ENCODE measurements around the gene ABHD1. TPM values are rescaled to one million over a fixed set of nuclear protein-coding genes. Genes with fewer than 3 reads are reported as not detected.

Gene ABHD1
- total and polyA plus RNA-seq, 3 donors from 2014 or later: 37.3 to 141 (median 76.4) TPM

- DNase-seq: no peak
- 71 to 75% methylated on average over 5 of the region's 5 CpGs for WGBS, 2 donors
- intact Hi-C loops (cut with DNase I; ENCODE audit: low total_unique reads): loop anchor here (5.0 to 10.0 kb wide), 2 partner anchors 126 to 127 kb away; partner anchors contain the start of genes ATRAID, CAD and SLC5A6
- no peaks in the 10 kb centered on the region for H3K27me3 ChIP-seq
- no peaks in the 10 kb centered on the region for H3K36me3 ChIP-seq (ENCODE audit: low read depth, missing control alignments)
- H3K4me1 ChIP-seq: peaks cover 10% of the 10 kb centered on the region
- H3K9me3 ChIP-seq: no peaks in the 10 kb centered on the region
- H3K27ac ChIP-seq: no peak overlapping the region
- H3K4me3 ChIP-seq: no peak overlapping the region
- no peak for TF ChIP-seq CTCF (IDR thresholded peaks at IDR 0.05)
- no peak for TF ChIP-seq POLR2A (IDR thresholded peaks at IDR 0.05)
Observed at GRCh38 chr2:27087823-27088410, 35.7 kb upstream of the ABHD1 start.

- intact Hi-C loops (cut with DNase I; ENCODE audit: low total_unique reads): loop anchor here (5.0 to 10.0 kb wide), 2 partner anchors 126 kb away; partner anchors contain the start of genes ATRAID, CAD and SLC5A6
- Histone ChIP-seq H3K4me1 (peaks cover 13% of the 10 kb centered on the region), H3K36me3 (ENCODE audit: low read depth, missing control alignments) (no peaks in the 10 kb centered on the region), H3K4me3 (no peak overlapping the region), H3K27ac (no peak overlapping the region), H3K27me3 (no peaks in the 10 kb centered on the region), H3K9me3 (no peaks in the 10 kb centered on the region)
- TF ChIP-seq POLR2A (IDR thresholded peaks at IDR 0.05): no peak
- WGBS, 2 donors: 85 to 87% methylated on average over 6 of the region's 6 CpGs
- DNase-seq: no peak
Observed at GRCh38 chr2:27088634-27089033, 35.0 kb upstream of the ABHD1 start.

GRCh38 chr2:27089111-27089954, 34.3 kb upstream of the ABHD1 start:
- Histone ChIP-seq H3K27ac (no peak overlapping the region), H3K4me1 (peaks cover 13% of the 10 kb centered on the region), H3K36me3 (ENCODE audit: low read depth, missing control alignments) (no peaks in the 10 kb centered on the region), H3K27me3 (no peaks in the 10 kb centered on the region), H3K9me3 (no peaks in the 10 kb centered on the region), H3K4me3 (no peak overlapping the region)
- no peak for DNase-seq
- TF ChIP-seq CTCF (IDR thresholded peaks at IDR 0.05) (no peak), POLR2A (IDR thresholded peaks at IDR 0.05) (no peak)
- intact Hi-C loops (cut with DNase I; ENCODE audit: low total_unique reads): loop anchor here (5.0 to 10.0 kb wide), 2 partner anchors 125 to 127 kb away; partner anchors contain the start of genes ATRAID, CAD and SLC5A6
- 88 to 93% methylated on average over 14 of the region's 14 CpGs for WGBS, 2 donors

DNA sequence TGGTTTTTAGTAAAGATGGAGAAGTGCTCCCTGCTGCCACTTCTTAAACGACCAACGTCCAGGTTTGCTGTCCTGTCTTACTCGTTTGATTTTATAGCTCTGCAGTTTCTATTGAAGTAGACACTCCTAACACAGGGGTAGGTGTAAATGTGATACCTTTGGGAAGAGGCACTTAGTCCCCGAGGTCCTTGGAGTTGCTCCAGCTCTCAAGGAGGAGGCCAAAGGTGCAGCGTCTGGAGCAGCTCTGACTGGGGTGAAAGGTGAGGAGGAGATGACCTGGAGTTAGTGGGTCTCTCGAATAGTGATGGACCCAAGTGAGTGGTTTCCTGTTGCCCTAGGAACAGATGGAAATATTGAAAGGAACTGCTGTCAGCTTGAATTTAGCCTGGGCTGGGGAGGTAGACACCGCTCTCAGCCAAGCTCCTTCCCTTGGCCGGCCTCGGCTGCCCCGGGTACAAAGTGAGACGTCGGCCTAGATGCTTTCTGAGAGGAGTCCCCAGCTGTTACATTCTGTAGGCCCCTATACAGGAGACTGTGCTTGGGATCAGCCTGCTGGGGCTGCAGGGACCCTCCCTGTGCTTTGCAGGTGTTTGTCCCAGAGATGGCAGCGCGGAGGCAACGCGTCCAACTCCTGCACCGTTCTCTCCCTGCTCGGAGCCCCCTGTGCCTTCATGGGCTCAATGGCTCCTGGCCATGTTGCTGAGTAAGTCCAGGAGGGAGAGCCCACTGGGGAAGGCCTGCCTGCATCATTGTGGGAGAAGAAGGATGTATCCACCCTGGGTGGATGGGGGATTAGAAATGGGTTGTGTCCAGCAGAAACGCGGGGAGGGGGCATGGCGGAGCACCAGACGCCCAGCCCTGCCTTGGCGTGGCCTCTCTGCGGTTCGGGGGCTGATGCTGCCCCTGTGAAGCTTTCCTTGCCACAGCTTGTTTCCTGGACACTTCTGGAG, 31.6 kb upstream of the ABHD1 start:
- intact Hi-C loops (cut with DNase I; ENCODE audit: low total_unique reads): loop anchor here (10.0 kb wide), 1 partner anchor 213 kb away; the partner anchor contains the start of gene UCN
- WGBS, 2 donors: 68 to 75% methylated on average over 20 to 25 of the region's 25 CpGs
- Histone ChIP-seq H3K4me3 (no peak overlapping the region), H3K36me3 (ENCODE audit: low read depth, missing control alignments) (no peaks in the 10 kb centered on the region), H3K9me3 (no peaks in the 10 kb centered on the region), H3K27me3 (no peaks in the 10 kb centered on the region), H3K27ac (peak overlapping the region in 1 of 2 donors; percentile 21), H3K4me1 (peaks cover 29% of the 10 kb centered on the region)
- DNase-seq: no peak
- TF ChIP-seq POLR2A (IDR thresholded peaks at IDR 0.05) (no peak), CTCF (IDR thresholded peaks at IDR 0.05) (no peak)
